Medulla oblongata (tissue), 1 donor: ENCODE measurements around the gene HDAC8.
"Not testable (repeated sequence)": the region's sequence is repeated elsewhere in the genome, so short reads cannot be mapped to it uniquely, and the experiment has no call there.

ENCODE experiments used
- DNase-seq: peaks from one replicate; pipeline ENCODE4 v3.0.0-alpha.2; 2015; ENCODE audit errors: extremely low spot score

The HDAC8 gene

GRCh38 chrX:72461766-72462165 lies 110.9 kb downstream of the HDAC8 start:
- peak; percentile 10 for DNase-seq

GRCh38 chrX:72461288-72461687 lies 111.4 kb downstream of the HDAC8 start:
- no peak for DNase-seq

DNA sequence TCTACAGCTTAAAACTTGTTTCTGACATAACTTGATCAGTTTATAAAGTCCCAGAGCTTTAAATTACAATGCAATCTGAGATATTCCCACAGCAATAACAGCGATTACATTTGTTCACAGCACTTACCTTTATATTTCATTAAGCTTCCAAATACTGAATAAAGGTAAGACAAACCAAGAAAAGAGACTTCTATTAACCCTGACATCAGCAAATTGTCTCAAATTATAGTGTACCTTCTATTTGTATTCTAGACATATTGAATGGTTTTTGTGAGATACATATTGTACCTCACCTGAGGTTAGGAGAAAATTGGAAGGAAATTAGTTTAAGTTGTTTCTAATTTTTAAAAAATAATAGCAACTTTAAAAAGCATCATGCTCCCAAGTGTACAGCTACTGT lies 111.9 kb downstream of the HDAC8 start:
- DNase-seq: no peak

GRCh38 chrX:72449034-72449433 lies 123.6 kb downstream of the HDAC8 start:
- DNase-seq: not testable (repeated sequence)

- not testable (repeated sequence) for DNase-seq
These were observed 131.9 kb downstream of the HDAC8 start for GRCh38 chrX:72440764-72441163.

- no peak for DNase-seq
These were observed 136.6 kb downstream of the HDAC8 start for GRCh38 chrX:72436010-72436409.

DNA sequence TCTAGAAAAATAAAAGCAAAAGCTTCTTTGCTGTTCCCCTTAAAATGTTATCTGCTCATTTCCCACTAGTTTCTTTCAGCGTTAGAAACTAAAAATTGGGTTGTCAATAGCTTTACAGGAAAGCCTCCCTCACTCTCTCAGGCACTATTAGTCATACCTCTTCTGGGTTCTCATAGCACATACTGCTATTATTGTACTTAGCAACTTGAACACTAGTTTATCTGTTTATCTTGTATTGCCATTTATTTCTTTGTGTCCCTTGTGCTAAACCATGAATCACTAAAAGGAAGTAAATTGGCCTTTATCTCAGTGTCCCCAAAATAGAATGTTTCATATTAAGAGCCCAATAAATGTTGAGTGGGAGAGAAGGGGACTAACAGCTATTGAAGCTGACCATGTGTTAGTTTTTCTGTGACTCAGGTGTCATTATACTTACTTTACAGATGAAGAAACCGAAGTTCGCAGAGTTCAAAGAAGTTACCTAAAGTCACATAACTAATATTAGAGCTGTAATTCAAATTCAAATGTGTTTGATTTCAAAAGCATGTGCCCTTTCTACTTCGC lies 142.2 kb downstream of the HDAC8 start:
- no peak for DNase-seq

DNA sequence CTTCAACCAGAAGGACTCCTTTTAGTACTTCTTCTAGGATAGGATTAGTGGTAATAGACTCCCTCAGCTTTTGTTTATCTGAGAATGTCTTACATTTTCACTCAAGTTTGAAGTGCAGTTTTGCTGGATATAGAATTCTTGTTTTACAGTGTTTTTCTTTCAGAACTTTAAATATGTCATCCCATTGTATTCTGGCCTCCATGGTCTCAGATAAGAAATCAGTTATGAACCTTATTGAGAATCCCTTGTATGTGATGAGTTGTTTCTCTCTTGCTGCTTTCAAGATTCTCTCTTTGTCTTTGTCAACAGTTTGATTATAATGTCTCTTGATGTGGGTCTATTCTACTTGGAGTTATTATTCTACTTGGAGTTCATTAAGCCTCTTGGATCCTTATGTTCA lies 150.8 kb downstream of the HDAC8 start:
- DNase-seq: no peak

GRCh38 chrX:72409993-72410392 lies 162.7 kb downstream of the HDAC8 start:
- DNase-seq: no peak

- no peak for DNase-seq
These were observed 163.8 kb downstream of the HDAC8 start for GRCh38 chrX:72408885-72409284.

GRCh38 chrX:72405136-72405535 lies 167.5 kb downstream of the HDAC8 start:
- DNase-seq: not testable (repeated sequence)

- DNase-seq: no peak
These were observed 170.0 kb downstream of the HDAC8 start for GRCh38 chrX:72402614-72403013.

DNA sequence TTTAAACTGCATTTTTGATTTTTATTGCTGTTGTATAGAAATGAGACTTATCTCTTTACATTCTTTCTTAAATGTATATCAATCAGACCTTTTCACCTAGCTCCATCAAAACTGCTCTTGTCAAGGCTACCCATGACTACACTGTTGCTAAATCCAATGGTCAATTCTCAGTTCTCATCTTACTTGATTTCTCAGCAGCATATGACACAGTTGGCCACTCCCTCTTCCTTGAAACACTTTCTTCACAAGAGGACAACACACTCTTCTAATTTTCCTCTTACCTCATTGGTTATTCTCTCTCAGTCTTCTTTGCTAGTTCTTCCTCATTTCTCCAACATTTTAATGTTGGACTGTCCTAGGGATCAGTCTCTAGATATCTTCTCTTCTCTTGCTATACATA lies 172.8 kb downstream of the HDAC8 start:
- DNase-seq: no peak

GRCh38 chrX:72396117-72396516 lies 176.5 kb downstream of the HDAC8 start:
- DNase-seq: no peak

- no peak for DNase-seq
These were observed 177.4 kb downstream of the HDAC8 start for GRCh38 chrX:72395237-72395636.

- no peak for DNase-seq
These were observed 178.0 kb downstream of the HDAC8 start for GRCh38 chrX:72394518-72395170.

DNA sequence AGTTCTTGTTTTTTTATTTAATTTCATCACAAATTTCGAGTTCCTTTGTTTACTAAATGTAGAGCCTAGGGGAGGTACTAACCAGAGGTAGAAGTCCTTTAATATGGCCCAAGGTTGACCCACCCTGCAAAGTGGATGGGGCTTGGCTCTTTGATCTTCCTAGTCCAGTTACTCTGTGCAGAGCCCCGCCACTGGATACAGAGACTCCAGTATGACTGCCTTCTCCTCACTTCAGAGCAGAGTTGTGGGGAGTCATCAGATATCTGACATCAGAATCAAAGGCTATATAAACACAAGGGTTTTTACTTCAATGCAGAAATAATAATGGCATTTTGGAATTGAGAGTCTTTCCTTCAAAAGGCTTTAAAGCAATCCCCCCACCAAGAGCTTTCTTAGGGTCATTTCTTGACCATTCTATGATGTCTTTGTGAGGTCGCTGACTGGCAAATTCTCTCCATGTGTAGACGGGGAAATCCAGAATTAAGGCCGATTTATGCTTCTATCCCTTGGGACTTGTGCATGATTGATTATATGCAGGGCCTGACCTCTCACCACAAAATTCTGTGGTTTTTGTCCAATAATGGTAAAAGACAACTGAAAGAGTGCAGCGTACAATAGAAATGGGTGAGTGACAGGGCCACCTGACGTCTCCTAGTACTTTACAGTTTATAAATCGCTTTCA lies 178.7 kb downstream of the HDAC8 start:
- no peak for DNase-seq

- DNase-seq: no peak
These were observed 179.5 kb downstream of the HDAC8 start for GRCh38 chrX:72392816-72393800.

- DNase-seq: no peak
These were observed 180.6 kb downstream of the HDAC8 start for GRCh38 chrX:72392042-72392441.

DNA sequence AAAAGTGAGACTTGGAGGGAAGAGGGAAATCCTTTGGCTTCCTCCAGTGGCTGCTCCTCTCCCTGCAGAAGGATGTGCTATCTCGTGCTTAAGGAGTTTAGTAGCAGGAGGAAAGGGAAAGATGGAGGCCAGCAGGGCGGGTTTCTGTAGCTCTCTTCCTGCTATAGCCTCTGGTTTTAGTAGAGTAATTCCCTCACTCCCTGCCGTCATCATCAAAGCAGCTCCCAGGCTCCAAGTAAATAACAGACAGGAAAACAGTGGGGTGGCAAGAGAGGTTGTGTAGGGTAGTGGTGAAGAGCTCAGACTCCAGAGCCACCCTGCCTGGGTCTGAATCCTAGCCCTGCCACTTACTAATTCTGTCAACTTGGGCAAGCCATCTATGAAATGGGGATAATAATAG lies 185.4 kb downstream of the HDAC8 start:
- DNase-seq: no peak

DNA sequence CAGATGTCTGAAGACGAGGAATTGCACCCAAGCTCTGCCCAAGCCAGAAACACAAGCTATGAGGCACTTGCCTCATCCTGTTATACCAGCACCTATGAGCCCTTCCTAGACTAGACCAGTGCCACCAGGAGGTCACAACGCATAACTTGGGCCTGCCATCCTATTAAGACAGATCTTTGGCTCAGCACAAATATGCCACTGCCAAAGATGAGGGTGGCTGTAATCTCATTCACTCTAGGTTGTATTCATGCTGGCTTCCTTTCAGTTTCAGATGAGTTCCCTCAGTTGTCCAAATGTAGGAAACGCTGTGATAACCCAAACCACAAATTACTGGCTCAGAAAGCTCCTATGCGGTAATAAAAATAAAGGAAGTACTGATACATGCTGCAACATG lies 190.4 kb downstream of the HDAC8 start:
- DNase-seq: peak; percentile 4
